CD14-positive monocyte (primary cell): ENCODE measurements around the gene SH2B3. TPM values are rescaled to one million over a fixed set of nuclear protein-coding genes. Genes with fewer than 3 reads are reported as not detected.
"Not testable (repeated sequence)": the region's sequence is repeated elsewhere in the genome, so short reads cannot be mapped to it uniquely, and the experiment has no call there.

ENCODE experiments used
- DNase-seq, 3 donors: peaks; one replicate each; pipeline ENCODE4 v3.0.0-alpha.2; 2011 to 2022
- H2AFZ ChIP-seq: 2 replicates; pipeline ENCODE4 v1.6.0; 2012; ENCODE audit warnings: mild to moderate bottlenecking, low read depth, low read length, inconsistent platforms; ENCODE audit not compliant: insufficient read depth, poor library complexity, severe bottlenecking
- H3K27ac ChIP-seq, 2 donors: 1 replicate in 1 of 2; 2 replicates in 1 of 2; pipeline ENCODE4 v1.5.1; 2012 to 2013; ENCODE audit warnings: low read length in 2 of 2, control low read depth in 1 of 2, inconsistent platforms in 1 of 2, low read depth in 1 of 2, mild to moderate bottlenecking in 1 of 2
- H3K27me3 ChIP-seq, 2 donors: one replicate each; pipeline versions ENCODE4 v1.6.0 to v1.6.1; 2011 to 2013; ENCODE audit warnings: low read length in 2 of 2; ENCODE audit not compliant: control insufficient read depth in 2 of 2, insufficient read depth in 2 of 2
- H3K36me3 ChIP-seq, 2 donors: replicated peaks in 1 of 2; 1 replicate in 1 of 2; 2 replicates in 1 of 2; pipeline versions ENCODE4 v1.5.1 to v1.6.1; 2012 to 2013; ENCODE audit warnings: low read length in 2 of 2, control low read depth in 1 of 2, inconsistent platforms in 1 of 2, mild to moderate bottlenecking in 1 of 2; ENCODE audit not compliant: insufficient read depth in 2 of 2, control insufficient read depth in 1 of 2
- H3K4me1 ChIP-seq, 2 donors: 1 replicate in 1 of 2; 2 replicates in 1 of 2; pipeline versions ENCODE4 v1.5.1 to v1.6.1; 2012 to 2013; ENCODE audit warnings: low read length in 2 of 2, control low read depth in 1 of 2, inconsistent platforms in 1 of 2, mild to moderate bottlenecking in 1 of 2, moderate library complexity in 1 of 2; ENCODE audit not compliant: insufficient read depth in 2 of 2, control insufficient read depth in 1 of 2
- H3K4me2 ChIP-seq: replicated peaks from 2 replicates; pipeline ENCODE3; 2012; ENCODE audit warnings: low read length, moderate library complexity, mild to moderate bottlenecking; ENCODE audit not compliant: poor library complexity, severe bottlenecking; ENCODE audit errors: extremely low read depth
- H3K4me3 ChIP-seq, 3 experiments: fragments of 200-600 bp in 1 of 3; sonication (generic) in 1 of 3; replicated peaks in 1 of 3; 1 replicate in 2 of 3; 2 replicates in 1 of 3; pipeline ENCODE4 v1.5.1; 2011 to 2013; ENCODE audit warnings: low read length in 3 of 3, mild to moderate bottlenecking in 3 of 3, control low read depth in 2 of 3, low read depth in 2 of 3, inconsistent platforms in 1 of 3, moderate library complexity in 1 of 3
- H3K79me2 ChIP-seq: 2 replicates; pipeline ENCODE4 v1.6.0; 2012; ENCODE audit warnings: mild to moderate bottlenecking, control low read depth, inconsistent platforms, low read length, moderate library complexity; ENCODE audit not compliant: insufficient read depth
- H3K9ac ChIP-seq: 2 replicates; pipeline ENCODE4 v1.6.0; 2017; ENCODE audit warnings: low read length, mild to moderate bottlenecking; ENCODE audit not compliant: insufficient read depth, poor library complexity, severe bottlenecking
- H3K9me3 ChIP-seq, 2 donors: replicated peaks in 1 of 2; 1 replicate in 1 of 2; 2 replicates in 1 of 2; pipeline versions ENCODE4 v1.5.1 to v1.6.1; 2012 to 2013; ENCODE audit warnings: low read length in 2 of 2, control low read depth in 1 of 2; ENCODE audit not compliant: control insufficient read depth in 1 of 2, insufficient read depth in 1 of 2
- H4K20me1 ChIP-seq: 2 replicates; pipeline ENCODE4 v1.6.0; 2012; ENCODE audit warnings: mild to moderate bottlenecking, low read length, control low read depth, moderate library complexity; ENCODE audit not compliant: insufficient read depth
- H3K27ac Mint-ChIP-seq, 7 donors: one replicate each; pipeline ENCODE4 v1.8.0; 2020; ENCODE audit warnings: mild to moderate bottlenecking in 7 of 7, mixed read lengths in 7 of 7, moderate library complexity in 6 of 7, inconsistent platforms in 2 of 7
- H3K27me3 Mint-ChIP-seq, 3 donors: one replicate each; pipeline ENCODE4 v1.8.0; 2021 to 2022; ENCODE audit warnings: low read depth in 3 of 3, mild to moderate bottlenecking in 3 of 3, mixed read lengths in 3 of 3, moderate library complexity in 3 of 3, inconsistent platforms in 1 of 3
- H3K36me3 Mint-ChIP-seq, 2 donors: one replicate each; pipeline ENCODE4 v1.8.0; 2020; ENCODE audit warnings: mixed read lengths in 2 of 2, inconsistent platforms in 1 of 2, mild to moderate bottlenecking in 1 of 2
- H3K4me1 Mint-ChIP-seq: one replicate; pipeline ENCODE4 v1.8.0; 2020; ENCODE audit warnings: mild to moderate bottlenecking, mixed read lengths
- H3K4me3 Mint-ChIP-seq, 2 donors: one replicate each; pipeline ENCODE4 v1.8.0; 2020; ENCODE audit warnings: mild to moderate bottlenecking in 2 of 2, mixed read lengths in 2 of 2, moderate library complexity in 1 of 2
- H3K9me3 Mint-ChIP-seq, 7 donors: one replicate each; pipeline ENCODE4 v1.8.0; 2020 to 2022; ENCODE audit warnings: mixed read lengths in 7 of 7, mild to moderate bottlenecking in 6 of 7, moderate library complexity in 6 of 7, inconsistent platforms in 2 of 7
- WGBS: methylation state at CpG from one replicate; pipeline ENCODE4 v1.1.5; 2013; ENCODE audit warnings: missing lambda C conversion rate; ENCODE audit not compliant: insufficient coverage; 5-methylcytosine and 5-hydroxymethylcytosine counted together
- intact Hi-C, 2 donors: fragments of 100-400 bp; cut with micrococcal nuclease; formaldehyde crosslinking; loops; one replicate each; pipeline versions ENCODE4 v1.15.0 to v1.15.1; 2023
- polyA plus RNA-seq, 3 donors: library from polyadenylated mRNA; depleted of rRNA in 1 of 3; unstranded in 2 of 3; stranded (reverse) in 1 of 3; fragments of 300-500 nt in 2 of 3; fragments of >200 nt in 1 of 3; fragmentation: Illumina TruSeq in 2 of 3; gene quantifications; 1 replicate in 2 of 3; 2 replicates in 1 of 3; pipeline ENCODE4 v1.2.3, GENCODE V29; 2012 to 2021
- TF ChIP-seq, protein P1 (sequence below): fragments of 200-600 bp; IDR thresholded peaks from one replicate; pipeline ENCODE4 v1.8.0; 2022; ENCODE audit warnings: antibody characterized with exemption, mild to moderate bottlenecking

Gene SH2B3
- polyA plus RNA-seq, 3 donors = 15.2 to 136 (median 33.5) TPM

DNA sequence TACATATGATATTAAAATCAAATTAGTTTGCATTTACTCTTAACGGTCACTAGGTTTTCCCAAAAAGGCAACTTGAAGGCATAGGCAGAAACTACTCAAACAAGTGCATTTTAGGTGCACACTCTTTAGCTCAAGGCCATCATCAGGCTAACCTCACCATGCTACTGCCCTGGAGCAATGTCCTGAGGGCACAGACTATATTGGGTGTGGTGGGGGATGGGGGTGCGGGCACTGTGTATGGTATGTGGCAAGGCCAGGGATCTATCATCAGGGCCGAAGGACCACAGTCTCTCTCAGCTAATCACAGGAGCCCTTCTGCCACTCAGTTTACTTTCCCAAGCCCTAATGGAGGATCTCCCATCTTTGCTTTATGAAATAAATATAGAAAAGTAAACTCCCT, 51.9 kb downstream of the SH2B3 start:
- Mint-ChIP-seq H3K4me1 (peaks cover 12% of the 10 kb centered on the region), H3K36me3 (peaks cover 43 to 48% of the 10 kb centered on the region in 2 donors), H3K4me3 (no peak overlapping the region), H3K27me3 (no peaks in the 10 kb centered on the region), H3K27ac (no peak overlapping the region), H3K9me3 (no peaks in the 10 kb centered on the region)
- peaks cover 9 to 12% of the 10 kb centered on the region in 2 donors for H3K4me1 ChIP-seq
- peaks cover 46 to 79% of the 10 kb centered on the region in 2 donors for H3K36me3 ChIP-seq
- intact Hi-C loops = loop anchor here in 1 of 2 donors (10.0 kb wide), 1 partner anchor 433 kb away; no protein-coding TSS in a partner anchor
- no peaks in the 10 kb centered on the region for H3K27me3 ChIP-seq
- H3K9ac ChIP-seq = no peak overlapping the region
- H3K79me2 ChIP-seq = no peaks in the 10 kb centered on the region
- H3K4me3 ChIP-seq = no peak overlapping the region
- WGBS = no CpG with 5 or more reads among the region's 3 CpGs
- TF ChIP-seq, protein P1, sequence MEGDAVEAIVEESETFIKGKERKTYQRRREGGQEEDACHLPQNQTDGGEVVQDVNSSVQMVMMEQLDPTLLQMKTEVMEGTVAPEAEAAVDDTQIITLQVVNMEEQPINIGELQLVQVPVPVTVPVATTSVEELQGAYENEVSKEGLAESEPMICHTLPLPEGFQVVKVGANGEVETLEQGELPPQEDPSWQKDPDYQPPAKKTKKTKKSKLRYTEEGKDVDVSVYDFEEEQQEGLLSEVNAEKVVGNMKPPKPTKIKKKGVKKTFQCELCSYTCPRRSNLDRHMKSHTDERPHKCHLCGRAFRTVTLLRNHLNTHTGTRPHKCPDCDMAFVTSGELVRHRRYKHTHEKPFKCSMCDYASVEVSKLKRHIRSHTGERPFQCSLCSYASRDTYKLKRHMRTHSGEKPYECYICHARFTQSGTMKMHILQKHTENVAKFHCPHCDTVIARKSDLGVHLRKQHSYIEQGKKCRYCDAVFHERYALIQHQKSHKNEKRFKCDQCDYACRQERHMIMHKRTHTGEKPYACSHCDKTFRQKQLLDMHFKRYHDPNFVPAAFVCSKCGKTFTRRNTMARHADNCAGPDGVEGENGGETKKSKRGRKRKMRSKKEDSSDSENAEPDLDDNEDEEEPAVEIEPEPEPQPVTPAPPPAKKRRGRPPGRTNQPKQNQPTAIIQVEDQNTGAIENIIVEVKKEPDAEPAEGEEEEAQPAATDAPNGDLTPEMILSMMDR = no peak
- peaks cover 37% of the 10 kb centered on the region for H4K20me1 ChIP-seq
- H3K4me2 ChIP-seq = no peak overlapping the region
- DNase-seq = no peak
- H3K27ac ChIP-seq = no peak overlapping the region
- no peaks in the 10 kb centered on the region for H3K9me3 ChIP-seq
- no peak overlapping the region for H2AFZ ChIP-seq

DNA sequence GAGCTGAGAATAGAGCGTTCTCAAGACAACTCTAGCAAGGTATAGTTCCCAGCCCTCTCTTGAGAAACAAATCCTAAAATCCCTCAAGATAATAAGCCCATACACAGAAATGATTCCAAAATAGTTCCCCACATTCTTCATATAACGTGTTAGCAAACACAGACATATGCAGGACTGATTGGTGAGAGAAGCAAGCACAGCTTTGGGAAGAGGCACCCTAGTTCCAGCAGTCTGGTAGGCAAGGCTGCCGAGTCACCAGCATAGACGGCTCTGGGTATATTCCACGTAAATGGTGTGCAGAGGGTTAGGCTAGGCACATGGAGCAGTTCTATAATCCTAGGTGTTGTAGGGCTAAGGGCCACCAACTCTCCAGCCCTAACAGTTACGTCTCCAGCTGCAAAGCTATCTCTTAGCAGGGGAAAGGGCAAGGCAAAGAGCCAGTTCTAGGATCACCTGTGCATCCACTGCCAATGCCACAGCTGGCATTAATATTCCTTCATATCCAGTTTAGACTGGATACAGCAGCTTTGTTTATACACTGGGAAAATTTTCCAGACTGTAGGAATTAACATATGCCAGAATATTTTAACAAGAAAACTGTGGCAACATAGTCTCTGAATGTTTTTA, 52.9 kb downstream of the SH2B3 start:
- H3K36me3 ChIP-seq = peaks cover 36 to 68% of the 10 kb centered on the region in 2 donors
- TF ChIP-seq, protein P1 = no peak
- no peak overlapping the region for H3K4me2 ChIP-seq
- H4K20me1 ChIP-seq = peaks cover 27% of the 10 kb centered on the region
- Mint-ChIP-seq H3K27ac (peak overlapping the region in 3 of 7 donors; percentile 15 to 73 (median 29)), H3K4me3 (no peak overlapping the region), H3K4me1 (peaks cover 22% of the 10 kb centered on the region), H3K9me3 (no peaks in the 10 kb centered on the region), H3K36me3 (peaks cover 35 to 39% of the 10 kb centered on the region in 2 donors), H3K27me3 (no peaks in the 10 kb centered on the region)
- no peak overlapping the region for H3K9ac ChIP-seq
- intact Hi-C loops = loop anchor here in 1 of 2 donors (10.0 kb wide), 1 partner anchor 434 kb away; no protein-coding TSS in a partner anchor
- peaks cover 16 to 23% of the 10 kb centered on the region in 2 donors for H3K4me1 ChIP-seq
- no peaks in the 10 kb centered on the region for H3K9me3 ChIP-seq
- no peaks in the 10 kb centered on the region for H3K79me2 ChIP-seq
- no peaks in the 10 kb centered on the region for H3K27me3 ChIP-seq
- H3K4me3 ChIP-seq = no peak overlapping the region
- H2AFZ ChIP-seq = no peak overlapping the region
- WGBS = 100% methylated on average over 1 of the region's 6 CpGs
- peak overlapping the region in 1 of 2 donors; percentile 27 for H3K27ac ChIP-seq
- DNase-seq = no peak

DNA sequence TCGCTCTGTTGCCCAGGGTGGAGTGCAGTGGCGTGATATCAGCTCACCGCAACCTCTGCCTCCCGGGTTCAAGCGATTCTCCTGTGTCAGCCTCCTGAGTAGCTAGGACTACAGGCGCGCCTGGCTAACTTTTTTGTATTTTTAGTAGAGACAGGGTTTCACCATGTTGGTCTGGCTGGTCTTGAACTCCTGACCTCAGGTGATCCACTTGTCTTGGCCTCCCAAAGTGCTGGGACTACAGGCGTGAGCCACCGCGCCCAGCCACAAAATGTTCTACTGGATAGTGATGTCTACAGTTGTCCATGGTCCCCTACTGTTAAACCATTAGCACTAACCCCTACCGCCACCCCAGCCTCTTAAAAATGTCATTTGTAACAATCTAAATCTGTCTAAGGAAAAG, 54.4 kb downstream of the SH2B3 start:
- intact Hi-C loops, H3K4me3 Mint-ChIP-seq, H2AFZ ChIP-seq, DNase-seq, H3K4me3 ChIP-seq, H3K9me3 ChIP-seq, H3K27me3 ChIP-seq, H3K9ac ChIP-seq, H3K79me2 ChIP-seq, H3K27me3 Mint-ChIP-seq, H3K9me3 Mint-ChIP-seq, H3K27ac ChIP-seq, H3K4me2 ChIP-seq: not testable (repeated sequence)
- Histone ChIP-seq H4K20me1 (peaks cover 13% of the 10 kb centered on the region), H3K36me3 (peaks cover 24 to 59% of the 10 kb centered on the region in 2 donors), H3K4me1 (peaks cover 16 to 26% of the 10 kb centered on the region in 2 donors)
- WGBS = 98% methylated on average over 5 of the region's 11 CpGs
- Mint-ChIP-seq H3K27ac (peak overlapping the region in 1 of 7 donors; percentile 20), H3K36me3 (peaks cover 24 to 34% of the 10 kb centered on the region in 2 donors), H3K4me1 (peaks cover 24% of the 10 kb centered on the region)
